Coronary artery (tissue), 2 donors: ENCODE data around the gene PPP1R13L.

Source experiments
- DNase-seq: peaks from one replicate; pipeline ENCODE4 v3.0.0-alpha.2; 2017; ENCODE audit warnings: low spot score
- H3K27ac ChIP-seq, 2 donors: fragments of 200-600 bp; sonication (generic); one replicate each; pipeline ENCODE4 v1.5.1; 2016 to 2019
- H3K4me3 ChIP-seq: fragments of 200-600 bp; sonication (generic); 2 replicates; pipeline ENCODE4 v1.5.1; 2016; ENCODE audit warnings: mild to moderate bottlenecking, moderate library complexity
- TF ChIP-seq, protein P1 (sequence below): fragments of 200-600 bp; sonication (generic); IDR thresholded peaks from one replicate; pipeline ENCODE4 v1.5.1; 2019; ENCODE audit warnings: antibody characterized with exemption

Gene PPP1R13L

DNA sequence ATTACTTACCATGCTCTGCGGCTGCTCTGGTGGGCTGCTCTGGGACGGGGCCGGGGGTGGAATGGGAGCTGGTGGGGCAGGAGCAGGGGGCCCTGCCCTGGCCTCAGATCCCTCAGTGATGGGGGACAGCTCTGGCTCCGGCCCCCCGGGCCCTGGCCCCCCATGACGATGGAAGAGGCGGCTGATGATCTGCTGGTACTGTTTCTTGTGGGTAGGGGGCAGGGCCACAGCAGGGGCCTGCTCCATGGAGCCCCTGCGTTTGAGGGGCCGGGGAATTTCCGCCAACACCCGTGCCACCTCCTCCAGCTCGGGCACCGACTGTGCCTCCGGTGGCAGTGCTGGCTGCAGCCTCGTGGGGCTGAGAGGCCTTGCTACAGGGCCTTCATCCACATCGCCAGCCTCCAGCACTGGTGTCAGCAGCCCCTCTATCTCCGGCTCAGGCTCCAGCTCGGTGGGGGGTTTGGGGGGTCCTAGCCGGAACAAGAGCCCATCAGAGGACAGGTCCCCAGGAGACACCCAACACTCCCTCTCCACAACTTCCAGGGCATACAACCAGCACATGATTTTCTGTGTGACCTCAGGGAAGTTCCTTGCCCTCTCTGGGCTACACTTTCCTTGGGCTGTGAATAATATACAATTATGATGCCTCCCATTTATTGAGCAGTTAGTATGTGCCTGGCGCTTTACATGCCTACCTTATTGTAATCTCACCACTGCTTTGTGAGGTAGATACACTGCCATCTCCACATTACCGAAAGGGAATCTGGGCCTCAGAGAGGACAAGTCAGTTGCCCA is 12.8 kb downstream of the PPP1R13L start:
- H3K27ac ChIP-seq: no peak overlapping the region
- no peak overlapping the region for H3K4me3 ChIP-seq
- no peak for DNase-seq
- TF ChIP-seq, protein P1, sequence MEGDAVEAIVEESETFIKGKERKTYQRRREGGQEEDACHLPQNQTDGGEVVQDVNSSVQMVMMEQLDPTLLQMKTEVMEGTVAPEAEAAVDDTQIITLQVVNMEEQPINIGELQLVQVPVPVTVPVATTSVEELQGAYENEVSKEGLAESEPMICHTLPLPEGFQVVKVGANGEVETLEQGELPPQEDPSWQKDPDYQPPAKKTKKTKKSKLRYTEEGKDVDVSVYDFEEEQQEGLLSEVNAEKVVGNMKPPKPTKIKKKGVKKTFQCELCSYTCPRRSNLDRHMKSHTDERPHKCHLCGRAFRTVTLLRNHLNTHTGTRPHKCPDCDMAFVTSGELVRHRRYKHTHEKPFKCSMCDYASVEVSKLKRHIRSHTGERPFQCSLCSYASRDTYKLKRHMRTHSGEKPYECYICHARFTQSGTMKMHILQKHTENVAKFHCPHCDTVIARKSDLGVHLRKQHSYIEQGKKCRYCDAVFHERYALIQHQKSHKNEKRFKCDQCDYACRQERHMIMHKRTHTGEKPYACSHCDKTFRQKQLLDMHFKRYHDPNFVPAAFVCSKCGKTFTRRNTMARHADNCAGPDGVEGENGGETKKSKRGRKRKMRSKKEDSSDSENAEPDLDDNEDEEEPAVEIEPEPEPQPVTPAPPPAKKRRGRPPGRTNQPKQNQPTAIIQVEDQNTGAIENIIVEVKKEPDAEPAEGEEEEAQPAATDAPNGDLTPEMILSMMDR: no peak

DNA sequence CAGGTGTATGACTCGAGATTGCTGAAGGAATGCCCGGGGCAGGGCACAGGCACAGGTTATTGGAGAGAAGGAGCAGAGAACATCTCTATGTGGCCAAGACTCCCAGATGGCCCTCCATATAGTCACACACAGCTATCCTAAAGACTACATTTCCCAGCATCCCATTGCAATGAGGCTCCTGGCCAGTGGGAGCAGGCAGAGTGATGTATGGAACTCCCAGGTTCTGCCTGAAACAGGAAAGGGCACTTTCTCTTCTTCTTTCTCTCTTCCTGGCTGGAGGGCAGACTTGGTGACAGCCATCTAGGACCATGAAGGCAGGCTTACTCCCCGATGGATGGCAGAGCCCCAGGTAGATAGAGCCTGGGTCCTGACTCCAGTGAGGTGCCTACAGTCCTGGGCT is 13.5 kb downstream of the PPP1R13L start:
- no peak for DNase-seq
- Histone ChIP-seq H3K4me3 (no peak overlapping the region), H3K27ac (no peak overlapping the region)
- TF ChIP-seq, protein P1: no peak

DNA sequence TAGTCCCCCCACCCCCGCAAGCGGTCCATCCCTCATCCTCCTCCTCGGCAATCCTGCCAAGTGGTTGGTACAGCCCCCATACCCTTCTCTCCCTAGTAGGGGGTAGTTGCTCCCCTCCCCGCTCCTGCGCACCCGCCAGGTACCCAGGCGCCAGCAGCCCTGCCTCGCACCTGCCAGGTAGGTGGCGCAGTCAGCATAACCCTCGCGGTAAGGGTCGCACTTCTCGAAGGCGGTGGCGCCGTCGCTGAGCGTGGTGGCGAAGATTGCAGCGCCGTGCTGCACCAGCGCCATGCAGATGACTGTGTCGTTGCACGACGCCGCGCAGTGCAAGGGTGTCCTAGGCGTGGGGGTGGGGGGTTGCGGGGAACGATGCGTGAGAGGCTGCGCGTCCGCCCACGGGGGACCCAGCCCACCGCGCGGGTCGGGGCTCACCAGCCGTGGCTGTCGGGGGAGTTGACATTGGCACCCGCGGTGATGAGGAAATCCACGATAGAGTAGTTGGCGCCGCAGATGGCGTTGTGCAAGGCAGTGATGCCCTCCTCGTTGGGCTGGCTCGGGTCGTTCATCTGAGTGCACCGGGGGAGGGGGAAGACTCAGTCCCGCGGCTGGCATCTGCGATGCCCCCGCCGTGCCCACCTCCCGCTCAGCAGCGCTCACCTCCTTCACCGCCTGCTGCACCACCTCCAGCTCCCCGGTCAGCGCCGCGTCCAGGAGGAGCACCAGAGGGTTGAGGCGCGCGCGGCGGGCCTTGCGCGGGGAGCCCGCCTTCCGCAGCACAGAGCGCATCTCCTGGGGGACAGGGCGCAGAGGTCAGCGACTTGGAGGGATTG is 19.3 kb downstream of the PPP1R13L start:
- TF ChIP-seq, protein P1: no peak
- H3K27ac ChIP-seq: no peak overlapping the region
- no peak for DNase-seq
- no peak overlapping the region for H3K4me3 ChIP-seq

DNA sequence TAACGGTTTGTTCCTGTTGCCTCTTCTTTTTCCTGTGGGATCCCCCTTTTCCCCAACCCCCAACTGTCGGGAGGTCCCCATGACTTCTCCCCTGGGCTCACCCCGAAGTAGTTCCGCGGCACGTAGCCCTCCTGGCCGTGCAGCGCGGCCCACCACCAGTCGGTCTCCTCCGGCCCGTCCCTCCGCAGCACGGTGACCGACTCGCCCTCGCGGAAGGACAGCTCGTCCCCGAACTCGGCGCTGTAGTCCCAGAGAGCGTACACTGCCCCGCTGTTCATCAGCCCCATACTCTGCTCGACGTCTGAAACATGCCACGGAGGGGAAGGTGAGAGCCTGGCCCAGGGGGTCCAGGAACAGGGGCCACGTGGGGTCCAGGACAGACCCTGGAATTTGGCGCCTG is 22.4 kb downstream of the PPP1R13L start:
- no peak overlapping the region for H3K4me3 ChIP-seq
- TF ChIP-seq, protein P1: no peak
- no peak overlapping the region for H3K27ac ChIP-seq
- DNase-seq: no peak

DNA sequence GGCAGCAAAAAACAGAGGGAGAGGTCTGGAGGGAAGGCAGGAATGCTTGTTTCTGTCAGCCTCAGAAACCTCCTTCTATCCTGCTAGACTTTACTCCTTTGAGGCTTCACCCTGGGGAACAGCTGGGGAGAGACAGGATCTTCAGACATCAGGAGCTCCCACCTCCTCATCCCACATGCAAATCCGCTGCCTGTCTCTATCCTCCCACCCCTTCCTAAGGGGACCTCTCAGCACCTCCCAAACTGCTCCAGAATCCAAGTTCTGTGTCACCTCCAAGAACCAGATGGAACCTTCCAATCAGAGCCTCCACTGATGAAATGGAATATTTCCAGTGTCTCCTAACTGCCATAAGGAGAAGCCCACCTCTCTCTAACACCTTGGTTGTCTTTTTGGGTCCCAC is 24.8 kb downstream of the PPP1R13L start:
- no peak for DNase-seq
- Histone ChIP-seq H3K4me3 (no peak overlapping the region), H3K27ac (no peak overlapping the region)
- TF ChIP-seq, protein P1: no peak

DNA sequence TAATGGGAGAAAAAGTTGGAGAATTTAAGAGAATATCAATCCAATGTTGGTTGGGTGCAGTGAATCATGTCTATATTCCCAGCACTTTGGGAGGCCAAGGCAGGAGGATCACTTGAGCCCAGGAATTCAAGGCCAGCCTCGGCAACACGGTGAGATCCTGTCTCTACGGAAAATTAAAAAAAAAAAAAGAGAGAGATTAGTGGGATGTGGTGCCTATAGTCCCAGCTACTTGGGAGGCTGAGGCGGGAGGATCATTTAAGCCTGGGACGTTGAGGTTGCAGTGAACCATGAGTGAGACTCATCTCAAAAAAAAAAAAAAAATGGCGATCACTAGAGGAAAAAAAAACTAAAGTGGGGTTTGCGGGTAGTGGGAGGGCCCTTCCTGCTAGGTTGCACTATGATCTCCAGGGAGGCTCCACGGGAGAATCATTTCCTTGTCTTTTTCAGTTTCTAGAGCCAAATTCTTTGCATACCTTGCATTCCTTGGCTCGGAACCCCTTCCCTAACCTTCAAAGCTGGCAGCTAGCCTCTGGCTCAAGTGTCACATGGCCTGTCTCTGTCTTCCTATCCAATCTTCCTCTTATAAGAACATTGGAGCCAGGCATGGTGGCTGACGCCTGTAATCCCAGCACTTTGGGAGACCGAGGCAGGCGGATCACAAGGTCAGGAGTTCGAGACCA is 28.7 kb downstream of the PPP1R13L start:
- no peak overlapping the region for H3K4me3 ChIP-seq
- H3K27ac ChIP-seq: no peak overlapping the region
- DNase-seq: no peak
- TF ChIP-seq, protein P1: no peak
